ENCODE measurements around the gene MYOD1.
A peak's percentile ranks its signal among the peaks of the same experiment; 100 is the strongest.

MYOD1 gene

GRCh38 chr11:17743026-17743807, 23.8 kb downstream of the MYOD1 start:
- no peak for DNase-seq (ENCODE audit: low read depth, low spot score)
- in situ Hi-C loops (cut with HindIII; ENCODE audit: low sequenced_read_pairs), result no loop called here
- TF ChIP-seq CTCF (IDR thresholded peaks at IDR 0.05; ENCODE audit: low read depth, low read length), result no peak
- H3K4me3 ChIP-seq (ENCODE audit: low read depth, low read length), result no peak overlapping the region

GRCh38 chr11:17743808-17744119, 24.4 kb downstream of the MYOD1 start:
- no peak overlapping the region for H3K4me3 ChIP-seq (ENCODE audit: low read depth, low read length)
- in situ Hi-C loops (cut with HindIII; ENCODE audit: low sequenced_read_pairs), result no loop called here
- TF ChIP-seq CTCF (IDR thresholded peaks at IDR 0.05; ENCODE audit: low read depth, low read length), result no peak
- DNase-seq (ENCODE audit: low read depth, low spot score), result peak; percentile 41

- DNase-seq (ENCODE audit: low read depth, low spot score), result peak; percentile 15
- H3K4me3 ChIP-seq (ENCODE audit: low read depth, low read length), result no peak overlapping the region
- in situ Hi-C loops (cut with HindIII; ENCODE audit: low sequenced_read_pairs), result no loop called here
- no peak for TF ChIP-seq CTCF (IDR thresholded peaks at IDR 0.05; ENCODE audit: low read depth, low read length)
These were observed 25.0 kb downstream of the MYOD1 start for GRCh38 chr11:17744151-17744940.

- no peak for TF ChIP-seq CTCF (IDR thresholded peaks at IDR 0.05; ENCODE audit: low read depth, low read length)
- in situ Hi-C loops (cut with HindIII; ENCODE audit: low sequenced_read_pairs), result no loop called here
- DNase-seq (ENCODE audit: low read depth, low spot score), result no peak
- H3K4me3 ChIP-seq (ENCODE audit: low read depth, low read length), result no peak overlapping the region
These were observed 25.8 kb downstream of the MYOD1 start for GRCh38 chr11:17745023-17745772.

GRCh38 chr11:17746096-17746495, 26.7 kb downstream of the MYOD1 start:
- no peak overlapping the region for H3K4me3 ChIP-seq (ENCODE audit: low read depth, low read length)
- no peak for TF ChIP-seq CTCF (IDR thresholded peaks at IDR 0.05; ENCODE audit: low read depth, low read length)
- in situ Hi-C loops (cut with HindIII; ENCODE audit: low sequenced_read_pairs), result no loop called here
- DNase-seq (ENCODE audit: low read depth, low spot score), result no peak

- in situ Hi-C loops (cut with HindIII; ENCODE audit: low sequenced_read_pairs), result no loop called here
- no peak overlapping the region for H3K4me3 ChIP-seq (ENCODE audit: low read depth, low read length)
- no peak for TF ChIP-seq CTCF (IDR thresholded peaks at IDR 0.05; ENCODE audit: low read depth, low read length)
- DNase-seq (ENCODE audit: low read depth, low spot score), result no peak
These were observed 28.0 kb downstream of the MYOD1 start for GRCh38 chr11:17747131-17747955.

All from astrocyte of the spinal cord (primary cell).